HEK293 (cell line): ENCODE measurements around the gene CD40.

Source experiments
- GLI4 ChIP-seq: fragments of 450-650 bp; formaldehyde crosslinking; IDR thresholded peaks from 2 replicates; pipeline ENCODE4 v1.5.1; 2016; ENCODE audit warnings: missing biosample characterization, missing genetic modification characterization
- HOXC10 ChIP-seq: sonication (generic); formaldehyde crosslinking; IDR thresholded peaks from 2 replicates; pipeline ENCODE4 v1.8.1; 2023; ENCODE audit warnings: mild to moderate bottlenecking, missing genetic modification reagents
- PATZ1 ChIP-seq: fragments of 450-650 bp; formaldehyde crosslinking; IDR thresholded peaks from 2 replicates; pipeline ENCODE4 v1.5.1; 2016; ENCODE audit warnings: missing biosample characterization, missing genetic modification characterization
- RBAK ChIP-seq: fragments of 450-650 bp; formaldehyde crosslinking; IDR thresholded peaks from 2 replicates; pipeline ENCODE4 v1.5.1; 2016; ENCODE audit warnings: missing biosample characterization, missing genetic modification characterization
- SP2 ChIP-seq: fragments of 450-650 bp; formaldehyde crosslinking; IDR thresholded peaks from 2 replicates; pipeline ENCODE4 v1.5.1; 2016; ENCODE audit warnings: missing biosample characterization, missing genetic modification characterization
- TRIM28 ChIP-seq: IDR thresholded peaks from 2 replicates; pipeline ENCODE4 v1.6.1; 2011; ENCODE audit warnings: low read length, control low read depth, borderline replicate concordance
- ZBTB17 ChIP-seq: fragments of 450-650 bp; formaldehyde crosslinking; IDR thresholded peaks from 2 replicates; pipeline ENCODE4 v1.5.1; 2016; ENCODE audit warnings: missing biosample characterization, missing genetic modification characterization
- ZBTB21 ChIP-seq: fragments of 450-650 bp; formaldehyde crosslinking; IDR thresholded peaks from 2 replicates; pipeline ENCODE4 v1.5.1; 2017; ENCODE audit warnings: missing biosample characterization, missing genetic modification characterization
- ZBTB48 ChIP-seq: fragments of 450-650 bp; formaldehyde crosslinking; IDR thresholded peaks from 2 replicates; pipeline ENCODE4 v1.5.1; 2016; ENCODE audit warnings: missing biosample characterization, missing genetic modification characterization
- ZNF10 ChIP-seq: fragments of 450-650 bp; formaldehyde crosslinking; IDR thresholded peaks from 2 replicates; pipeline ENCODE4 v1.5.1; 2017; ENCODE audit warnings: missing biosample characterization, missing genetic modification characterization
- ZNF146 ChIP-seq: fragments of 450-650 bp; formaldehyde crosslinking; IDR thresholded peaks from 2 replicates; pipeline ENCODE4 v1.5.1; 2016; ENCODE audit warnings: missing biosample characterization, missing genetic modification characterization
- ZNF175 ChIP-seq: fragments of 450-650 bp; formaldehyde crosslinking; IDR thresholded peaks from 2 replicates; pipeline ENCODE4 v1.5.1; 2016; ENCODE audit warnings: missing biosample characterization, missing genetic modification characterization
- ZNF184 ChIP-seq: fragments of 450-650 bp; IDR thresholded peaks from 2 replicates; pipeline ENCODE4 v1.5.1; 2018; ENCODE audit warnings: missing biosample characterization, mild to moderate bottlenecking, missing genetic modification characterization
- ZNF366 ChIP-seq: fragments of 450-650 bp; formaldehyde crosslinking; conservative IDR thresholded peaks from 2 replicates; pipeline ENCODE4 v1.5.1; 2016; ENCODE audit warnings: missing biosample characterization, missing genetic modification characterization
- ZNF530 ChIP-seq: fragments of 450-650 bp; formaldehyde crosslinking; IDR thresholded peaks from 2 replicates; pipeline ENCODE4 v1.5.1; 2016; ENCODE audit warnings: low read depth, missing biosample characterization, missing genetic modification characterization
- ZNF555 ChIP-seq: fragments of 450-650 bp; formaldehyde crosslinking; conservative IDR thresholded peaks from 2 replicates; pipeline ENCODE4 v1.5.1; 2017; ENCODE audit warnings: missing biosample characterization, mild to moderate bottlenecking, missing genetic modification characterization, inconsistent platforms
- ZNF558 ChIP-seq: fragments of 450-650 bp; formaldehyde crosslinking; IDR thresholded peaks from 2 replicates; pipeline ENCODE4 v1.5.1; 2016; ENCODE audit warnings: missing biosample characterization, missing genetic modification characterization
- ZNF596 ChIP-seq: fragments of 450-650 bp; IDR thresholded peaks from 2 replicates; pipeline ENCODE4 v1.5.0; 2018; ENCODE audit warnings: missing biosample characterization, mild to moderate bottlenecking, missing genetic modification characterization, moderate library complexity
- ZNF785 ChIP-seq: fragments of 450-650 bp; formaldehyde crosslinking; IDR thresholded peaks from 2 replicates; pipeline ENCODE4 v1.5.1; 2016; ENCODE audit warnings: missing biosample characterization, missing genetic modification characterization
- ZNF792 ChIP-seq: fragments of 450-650 bp; formaldehyde crosslinking; IDR thresholded peaks from 2 replicates; pipeline ENCODE4 v1.5.1; 2016; ENCODE audit warnings: missing biosample characterization, missing genetic modification characterization
- ZXDB ChIP-seq: fragments of 450-650 bp; formaldehyde crosslinking; IDR thresholded peaks from 2 replicates; pipeline ENCODE4 v1.5.1; 2016; ENCODE audit warnings: missing biosample characterization, missing genetic modification characterization
- TF ChIP-seq, protein P1 (sequence below): fragments of 450-650 bp; formaldehyde crosslinking; IDR thresholded peaks from 2 replicates; pipeline ENCODE4 v1.5.1; 2016; ENCODE audit warnings: missing biosample characterization, missing genetic modification characterization
- TF ChIP-seq, protein P2 (sequence below): fragments of 450-650 bp; formaldehyde crosslinking; IDR thresholded peaks from 2 replicates; pipeline ENCODE4 v1.5.1; 2016; ENCODE audit warnings: missing biosample characterization, missing genetic modification characterization
- TF ChIP-seq, protein P3 (sequence below): fragments of 450-650 bp; formaldehyde crosslinking; IDR thresholded peaks from 2 replicates; pipeline ENCODE4 v1.5.1; 2016; ENCODE audit warnings: missing biosample characterization, missing genetic modification characterization, borderline replicate concordance

Gene CD40

DNA sequence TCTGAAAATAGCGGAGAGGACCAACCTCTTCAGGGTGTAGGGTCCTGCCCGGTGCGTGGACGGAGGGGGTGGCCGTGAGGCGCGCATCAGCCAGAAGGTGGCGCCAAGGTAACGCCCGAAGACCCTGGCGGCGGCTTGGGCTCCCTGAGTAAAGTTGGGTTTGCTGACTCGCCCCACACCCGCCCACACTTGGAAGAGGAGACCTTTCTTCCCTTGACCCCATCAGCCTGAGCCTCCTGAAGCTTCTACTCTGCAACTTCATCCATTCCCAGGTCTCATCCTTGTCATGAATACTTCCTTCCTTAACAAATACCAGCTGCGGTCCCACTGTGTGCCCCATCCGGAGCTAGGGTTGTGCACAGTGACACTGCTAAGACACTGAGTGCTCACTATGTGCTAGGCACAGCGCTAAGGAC is 14.6 kb downstream of the CD40 start (continued):
- no peak for TF ChIP-seq PATZ1
- no peak for TF ChIP-seq ZXDB (tag by site-specific recombination)
- TF ChIP-seq ZNF785 (tag by site-specific recombination): no peak
- TF ChIP-seq ZNF792 (tag by site-specific recombination): no peak
- TF ChIP-seq ZNF184 (tag by site-specific recombination): no peak
- TF ChIP-seq ZNF10: no peak
- TF ChIP-seq ZBTB17: peak; percentile 25; the same call in 1 of the 2 replicates
- TF ChIP-seq, protein P1, sequence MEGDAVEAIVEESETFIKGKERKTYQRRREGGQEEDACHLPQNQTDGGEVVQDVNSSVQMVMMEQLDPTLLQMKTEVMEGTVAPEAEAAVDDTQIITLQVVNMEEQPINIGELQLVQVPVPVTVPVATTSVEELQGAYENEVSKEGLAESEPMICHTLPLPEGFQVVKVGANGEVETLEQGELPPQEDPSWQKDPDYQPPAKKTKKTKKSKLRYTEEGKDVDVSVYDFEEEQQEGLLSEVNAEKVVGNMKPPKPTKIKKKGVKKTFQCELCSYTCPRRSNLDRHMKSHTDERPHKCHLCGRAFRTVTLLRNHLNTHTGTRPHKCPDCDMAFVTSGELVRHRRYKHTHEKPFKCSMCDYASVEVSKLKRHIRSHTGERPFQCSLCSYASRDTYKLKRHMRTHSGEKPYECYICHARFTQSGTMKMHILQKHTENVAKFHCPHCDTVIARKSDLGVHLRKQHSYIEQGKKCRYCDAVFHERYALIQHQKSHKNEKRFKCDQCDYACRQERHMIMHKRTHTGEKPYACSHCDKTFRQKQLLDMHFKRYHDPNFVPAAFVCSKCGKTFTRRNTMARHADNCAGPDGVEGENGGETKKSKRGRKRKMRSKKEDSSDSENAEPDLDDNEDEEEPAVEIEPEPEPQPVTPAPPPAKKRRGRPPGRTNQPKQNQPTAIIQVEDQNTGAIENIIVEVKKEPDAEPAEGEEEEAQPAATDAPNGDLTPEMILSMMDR (tag by site-specific recombination): peak; percentile 93
- TF ChIP-seq ZNF146: no peak
- no peak for TF ChIP-seq SP2 (tag by site-specific recombination)
- no peak for TF ChIP-seq HOXC10 (CRISPR knock-in tag)
- no peak for TF ChIP-seq RBAK (tag by site-specific recombination)
- TF ChIP-seq GLI4: no peak
- no peak for TF ChIP-seq ZNF596 (tag by site-specific recombination)
- TF ChIP-seq ZBTB21 (tag by site-specific recombination): no peak
- TF ChIP-seq, protein P2, sequence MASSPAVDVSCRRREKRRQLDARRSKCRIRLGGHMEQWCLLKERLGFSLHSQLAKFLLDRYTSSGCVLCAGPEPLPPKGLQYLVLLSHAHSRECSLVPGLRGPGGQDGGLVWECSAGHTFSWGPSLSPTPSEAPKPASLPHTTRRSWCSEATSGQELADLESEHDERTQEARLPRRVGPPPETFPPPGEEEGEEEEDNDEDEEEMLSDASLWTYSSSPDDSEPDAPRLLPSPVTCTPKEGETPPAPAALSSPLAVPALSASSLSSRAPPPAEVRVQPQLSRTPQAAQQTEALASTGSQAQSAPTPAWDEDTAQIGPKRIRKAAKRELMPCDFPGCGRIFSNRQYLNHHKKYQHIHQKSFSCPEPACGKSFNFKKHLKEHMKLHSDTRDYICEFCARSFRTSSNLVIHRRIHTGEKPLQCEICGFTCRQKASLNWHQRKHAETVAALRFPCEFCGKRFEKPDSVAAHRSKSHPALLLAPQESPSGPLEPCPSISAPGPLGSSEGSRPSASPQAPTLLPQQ (tag by site-specific recombination): no peak
- TF ChIP-seq TRIM28: no peak
- TF ChIP-seq ZNF530 (tag by site-specific recombination): no peak
- no peak for TF ChIP-seq ZNF175
- TF ChIP-seq, protein P3, sequence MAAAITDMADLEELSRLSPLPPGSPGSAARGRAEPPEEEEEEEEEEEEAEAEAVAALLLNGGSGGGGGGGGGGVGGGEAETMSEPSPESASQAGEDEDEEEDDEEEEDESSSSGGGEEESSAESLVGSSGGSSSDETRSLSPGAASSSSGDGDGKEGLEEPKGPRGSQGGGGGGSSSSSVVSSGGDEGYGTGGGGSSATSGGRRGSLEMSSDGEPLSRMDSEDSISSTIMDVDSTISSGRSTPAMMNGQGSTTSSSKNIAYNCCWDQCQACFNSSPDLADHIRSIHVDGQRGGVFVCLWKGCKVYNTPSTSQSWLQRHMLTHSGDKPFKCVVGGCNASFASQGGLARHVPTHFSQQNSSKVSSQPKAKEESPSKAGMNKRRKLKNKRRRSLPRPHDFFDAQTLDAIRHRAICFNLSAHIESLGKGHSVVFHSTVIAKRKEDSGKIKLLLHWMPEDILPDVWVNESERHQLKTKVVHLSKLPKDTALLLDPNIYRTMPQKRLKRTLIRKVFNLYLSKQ: no peak
- TF ChIP-seq ZNF555 (tag by site-specific recombination): no peak
- TF ChIP-seq ZBTB48 (tag by site-specific recombination): peak; percentile 59
- no peak for TF ChIP-seq ZNF366 (tag by site-specific recombination)
- no peak for TF ChIP-seq ZNF558 (tag by site-specific recombination)
- TF ChIP-seq, all 188 proteins: peak for 15
